HCT116 (cell line): ENCODE results near the gene LDLRAD4.

Experiments used
- ZNF274 ChIP-seq: fragments of 200-500 bp; sonication (Bioruptor generic); IDR thresholded peaks from 2 replicates; pipeline ENCODE4 v1.6.1; 2014; ENCODE audit warnings: mild to moderate bottlenecking, low read depth, low read length, inconsistent platforms
- TF ChIP-seq, protein P1 (sequence below), 3 experiments: fragments of 200-600 bp in 1 of 3; sonication (generic) in 1 of 3; IDR thresholded peaks in 2 of 3; conservative IDR thresholded peaks in 1 of 3; 2 replicates each; pipeline ENCODE4 v1.5.1; 2012 to 2017; ENCODE audit warnings: low read depth in 2 of 3, low read length in 2 of 3, antibody characterized with exemption in 1 of 3, borderline replicate concordance in 1 of 3, control low read depth in 1 of 3, mild to moderate bottlenecking in 1 of 3, mixed read lengths in 1 of 3, mixed run types in 1 of 3, moderate library complexity in 1 of 3; ENCODE audit not compliant: insufficient read depth in 1 of 3

DNA sequence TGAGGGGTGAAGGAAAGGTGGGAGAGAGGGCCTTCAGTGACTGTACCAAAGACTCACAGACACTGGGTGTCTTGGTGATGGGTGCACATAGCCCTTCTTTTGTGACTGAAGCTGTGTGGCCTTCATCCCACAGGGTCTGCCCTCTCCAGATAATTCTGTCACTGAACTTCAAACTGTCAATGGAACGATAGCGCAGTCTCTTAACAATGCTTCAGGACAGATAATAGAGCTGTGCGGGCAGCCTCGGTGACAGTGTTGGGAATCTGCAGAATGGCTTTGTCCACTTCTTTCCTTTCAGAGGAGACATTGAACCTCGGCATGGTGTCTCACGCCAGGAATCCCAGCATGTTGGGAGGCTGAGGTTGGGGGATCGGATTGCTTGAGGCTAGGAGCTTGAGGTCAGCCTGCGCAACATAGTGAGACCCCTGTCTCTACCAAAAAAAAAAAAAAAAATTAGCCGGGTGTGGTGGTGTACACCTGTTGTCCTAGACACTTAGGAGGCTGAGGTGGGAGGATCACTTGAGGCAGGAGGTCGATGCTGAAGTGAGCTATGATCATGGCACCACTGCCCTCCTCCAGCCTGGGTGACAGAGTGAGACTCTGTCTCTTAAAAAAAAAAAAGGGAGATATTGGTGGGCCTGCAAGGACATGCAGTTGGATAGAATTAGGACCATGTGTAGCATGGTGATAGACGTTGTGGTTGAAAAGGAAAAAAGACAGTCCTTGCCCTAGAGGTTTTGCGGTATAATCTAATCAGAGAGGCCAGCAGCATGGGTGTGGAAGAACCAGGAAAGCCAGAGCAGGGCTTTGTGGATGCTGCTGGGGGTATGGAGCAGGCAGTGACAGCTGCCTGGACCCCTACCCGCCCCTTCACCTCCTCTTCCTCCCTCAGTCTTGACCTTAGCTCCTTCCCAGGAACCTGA, 91.4 kb downstream of the LDLRAD4 start:
- TF ChIP-seq, protein P1, sequence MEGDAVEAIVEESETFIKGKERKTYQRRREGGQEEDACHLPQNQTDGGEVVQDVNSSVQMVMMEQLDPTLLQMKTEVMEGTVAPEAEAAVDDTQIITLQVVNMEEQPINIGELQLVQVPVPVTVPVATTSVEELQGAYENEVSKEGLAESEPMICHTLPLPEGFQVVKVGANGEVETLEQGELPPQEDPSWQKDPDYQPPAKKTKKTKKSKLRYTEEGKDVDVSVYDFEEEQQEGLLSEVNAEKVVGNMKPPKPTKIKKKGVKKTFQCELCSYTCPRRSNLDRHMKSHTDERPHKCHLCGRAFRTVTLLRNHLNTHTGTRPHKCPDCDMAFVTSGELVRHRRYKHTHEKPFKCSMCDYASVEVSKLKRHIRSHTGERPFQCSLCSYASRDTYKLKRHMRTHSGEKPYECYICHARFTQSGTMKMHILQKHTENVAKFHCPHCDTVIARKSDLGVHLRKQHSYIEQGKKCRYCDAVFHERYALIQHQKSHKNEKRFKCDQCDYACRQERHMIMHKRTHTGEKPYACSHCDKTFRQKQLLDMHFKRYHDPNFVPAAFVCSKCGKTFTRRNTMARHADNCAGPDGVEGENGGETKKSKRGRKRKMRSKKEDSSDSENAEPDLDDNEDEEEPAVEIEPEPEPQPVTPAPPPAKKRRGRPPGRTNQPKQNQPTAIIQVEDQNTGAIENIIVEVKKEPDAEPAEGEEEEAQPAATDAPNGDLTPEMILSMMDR (IDR thresholded peaks at IDR 0.05 in 2 of 3, conservative IDR thresholded peaks at IDR 0.05 in 1 of 3; ENCODE audit: borderline replicate concordance in 1 of 3, insufficient read depth in 1 of 3, low read depth in 2 of 3, low read length in 2 of 3) = no peak
- no peak for TF ChIP-seq ZNF274
